GM12892 (cell line): ENCODE results near the gene AIFM3.

Experiments
- POLR2A ChIP-seq: IDR thresholded peaks from 2 replicates; pipeline ENCODE4 v1.6.1; 2011; ENCODE audit warnings: low read depth, low read length, control low read depth
- POLR2AphosphoS5 ChIP-seq: IDR thresholded peaks from 2 replicates; pipeline ENCODE4 v1.6.1; 2011; ENCODE audit warnings: low read depth, low read length, control low read depth
- TAF1 ChIP-seq: IDR thresholded peaks from 2 replicates; pipeline ENCODE4 v1.6.1; 2011; ENCODE audit warnings: low read depth, mild to moderate bottlenecking, control low read depth, low read length, borderline replicate concordance

DNA sequence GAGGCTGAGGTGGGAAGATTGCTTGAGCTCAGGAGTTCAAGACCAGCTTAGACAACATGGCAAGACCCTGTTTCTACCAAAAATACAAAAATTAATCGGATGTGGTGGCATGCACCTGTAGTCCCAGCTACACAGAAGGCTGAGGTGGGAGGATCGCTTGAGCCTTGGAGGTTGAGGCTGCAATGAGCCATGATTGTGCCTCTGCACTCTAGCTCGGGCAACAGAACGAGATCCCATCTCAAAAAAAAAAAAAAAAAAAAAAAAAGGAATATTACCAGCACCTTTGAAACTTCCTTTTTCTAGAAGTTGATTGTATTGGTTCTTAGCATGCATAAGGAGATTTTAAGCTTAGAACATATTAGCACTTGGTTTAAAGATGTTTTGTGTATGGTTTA is 38.5 kb upstream of the AIFM3 start:
- TF ChIP-seq POLR2AphosphoS5 (no peak), POLR2A (no peak), TAF1 (no peak)
